GM20431 (cell line): ENCODE data around the gene RXFP3.

ENCODE experiments used
- in situ Hi-C: fragments of 300-500 bp; cut with MseI, MboI; formaldehyde crosslinking; loops from one replicate; pipeline ENCODE4 v1.15.0; 2020; ENCODE audit warnings: low sequenced_read_pairs; ENCODE audit not compliant: unreplicated experiment

The RXFP3 gene

GRCh38 chr5:33969572-33970452, 33.6 kb downstream of the RXFP3 start:
- in situ Hi-C loops, result no loop called here

- in situ Hi-C loops, result no loop called here
Measured at GRCh38 chr5:33973271-33973670, 37.1 kb downstream of the RXFP3 start.

GRCh38 chr5:33975852-33976251, 39.7 kb downstream of the RXFP3 start:
- in situ Hi-C loops, result no loop called here

- in situ Hi-C loops, result no loop called here
Measured at GRCh38 chr5:33976307-33976706, 40.1 kb downstream of the RXFP3 start.

- in situ Hi-C loops, result no loop called here
Measured at GRCh38 chr5:33978306-33978705, 42.1 kb downstream of the RXFP3 start.

GRCh38 chr5:33980030-33980429, 43.8 kb downstream of the RXFP3 start:
- in situ Hi-C loops, result no loop called here

GRCh38 chr5:33981408-33982162, 45.4 kb downstream of the RXFP3 start:
- in situ Hi-C loops, result no loop called here

GRCh38 chr5:33984178-33984577, 48.0 kb downstream of the RXFP3 start:
- in situ Hi-C loops, result no loop called here

- in situ Hi-C loops, result no loop called here
Measured at GRCh38 chr5:33984671-33985124, 48.5 kb downstream of the RXFP3 start, which contains the start of gene SLC45A2. Gene SLC45A2, minus strand, starts transcription at chr5:33984693. Its CDS starts 110 bp downstream, at chr5:33984583.

GRCh38 chr5:33985447-33985846, 49.3 kb downstream of the RXFP3 start:
- in situ Hi-C loops, result no loop called here
